IMR-90 (cell line): Measurements from ENCODE around the gene ZNF667. TPM values are rescaled to one million over a fixed set of nuclear protein-coding genes. Genes with fewer than 3 reads are reported as not detected.

Source experiments
- ATAC-seq: fragments of 200-7000 bp; cut with Tn5 transposase; 2 replicates; pipeline ENCODE4 v1.9.1; 2020; ENCODE audit warnings: low read depth, mild to moderate bottlenecking, moderate library complexity
- BruUV-seq: library from RNA; stranded (reverse); fragments of 400-500 nt; replicated peaks from 2 replicates; lab custom pipeline; 2021; lab: Mats Ljungman, UMichigan
- CTCF ChIA-PET: fragments of 300-600 bp; formaldehyde crosslinking; extraction: SDS; loops from one replicate; lab custom pipeline; 2021; ENCODE audit warnings: antibody characterized with exemption; lab: Yijun Ruan, JAX
- POLR2A ChIA-PET: fragments of 300-600 bp; sonication (Branson Sonifier 250); formaldehyde crosslinking; loops from one replicate; lab custom pipeline; 2022; ENCODE audit warnings: antibody characterized with exemption; ENCODE audit not compliant: unreplicated experiment; lab: Charles Lee
- DNase-seq: peaks from one replicate; pipeline ENCODE4 v3.0.0; 2013
- H2AFZ ChIP-seq: replicated peaks from 2 replicates; pipeline ENCODE3; 2013; ENCODE audit warnings: low read length, mild to moderate bottlenecking; ENCODE audit not compliant: poor library complexity
- H2AK5ac ChIP-seq: 2 replicates; pipeline ENCODE4 v1.6.1; 2013; ENCODE audit warnings: low read depth, low read length, inconsistent platforms
- H2AK9ac ChIP-seq: replicated peaks from 2 replicates; pipeline ENCODE3; 2013; ENCODE audit warnings: mild to moderate bottlenecking, low read depth, low read length, moderate library complexity; ENCODE audit not compliant: poor library complexity
- H2BK120ac ChIP-seq: 2 replicates; pipeline ENCODE4 v1.6.1; 2013; ENCODE audit warnings: low read depth, low read length, inconsistent platforms
- H2BK15ac ChIP-seq: 3 replicates; pipeline ENCODE4 v1.6.1; 2013; ENCODE audit warnings: low read depth, low read length, inconsistent platforms
- H2BK20ac ChIP-seq: 2 replicates; pipeline ENCODE4 v1.6.1; 2013; ENCODE audit warnings: low read depth, mild to moderate bottlenecking, inconsistent platforms, low read length, moderate library complexity
- H2BK5ac ChIP-seq: 2 replicates; pipeline ENCODE4 v1.6.1; 2013; ENCODE audit warnings: mild to moderate bottlenecking, low read depth, low read length, inconsistent platforms; ENCODE audit not compliant: poor library complexity, severe bottlenecking
- H3K14ac ChIP-seq: replicated peaks from 2 replicates; pipeline ENCODE4 v1.6.1; 2013; ENCODE audit warnings: low read depth, low read length, inconsistent platforms
- H3K18ac ChIP-seq: 2 replicates; pipeline ENCODE4 v1.6.1; 2013; ENCODE audit warnings: low read depth, low read length, control low read depth
- H3K23ac ChIP-seq: 2 replicates; pipeline ENCODE4 v1.6.1; 2013; ENCODE audit warnings: low read depth, low read length, inconsistent platforms
- H3K27ac ChIP-seq: 2 replicates; pipeline ENCODE4 v1.5.1; 2013; ENCODE audit warnings: mild to moderate bottlenecking, control low read depth, low read length; ENCODE audit not compliant: insufficient read depth
- H3K27me3 ChIP-seq: 2 replicates; pipeline ENCODE4 v1.6.1; 2013; ENCODE audit warnings: low read length; ENCODE audit not compliant: control insufficient read depth, insufficient read depth
- H3K36me3 ChIP-seq: 2 replicates; pipeline ENCODE4 v1.6.1; 2013; ENCODE audit warnings: low read length, mixed read lengths; ENCODE audit not compliant: control insufficient read depth, insufficient read depth
- H3K4ac ChIP-seq: 2 replicates; pipeline ENCODE4 v1.6.1; 2013; ENCODE audit warnings: low read depth, low read length, inconsistent platforms
- H3K4me1 ChIP-seq: 2 replicates; pipeline ENCODE4 v1.6.1; 2013; ENCODE audit warnings: low read length, mixed read lengths; ENCODE audit not compliant: control insufficient read depth, insufficient read depth
- H3K4me2 ChIP-seq: 2 replicates; pipeline ENCODE4 v1.6.1; 2013; ENCODE audit warnings: low read depth, mild to moderate bottlenecking, control low read depth, low read length, moderate library complexity
- H3K4me3 ChIP-seq: 2 replicates; pipeline ENCODE4 v1.5.1; 2013; ENCODE audit warnings: low read depth, mild to moderate bottlenecking, control low read depth, low read length, moderate library complexity; ENCODE audit not compliant: insufficient read depth
- H3K56ac ChIP-seq: 2 replicates; pipeline ENCODE4 v1.6.1; 2013; ENCODE audit warnings: low read length, inconsistent platforms; ENCODE audit not compliant: insufficient read depth; ENCODE audit errors: extremely low read depth
- H3K79me1 ChIP-seq, 2 experiments: 2 replicates each; pipeline ENCODE4 v1.6.1; 2013; ENCODE audit warnings: low read length in 2 of 2, inconsistent platforms in 1 of 2, low read depth in 1 of 2
- H3K9ac ChIP-seq: 2 replicates; pipeline ENCODE4 v1.6.1; 2013; ENCODE audit warnings: low read depth, low read length, control low read depth
- H3K9me1 ChIP-seq: 2 replicates; pipeline ENCODE4 v1.6.1; 2013; ENCODE audit warnings: low read length, inconsistent platforms; ENCODE audit not compliant: insufficient read depth
- H3K9me3 ChIP-seq: 2 replicates; pipeline ENCODE4 v1.6.1; 2013; ENCODE audit warnings: low read length; ENCODE audit not compliant: control insufficient read depth, insufficient read depth
- H4K20me1 ChIP-seq: 2 replicates; pipeline ENCODE4 v1.6.1; 2013; ENCODE audit warnings: low read length, inconsistent platforms; ENCODE audit not compliant: insufficient read depth
- H4K5ac ChIP-seq: 2 replicates; pipeline ENCODE4 v1.6.1; 2013; ENCODE audit warnings: mild to moderate bottlenecking, low read depth, low read length, control low read depth
- H4K8ac ChIP-seq, 2 experiments: 2 replicates each; pipeline ENCODE4 v1.6.1; 2013; ENCODE audit warnings: low read depth in 2 of 2, low read length in 2 of 2, control low read depth in 1 of 2, inconsistent platforms in 1 of 2
- H4K91ac ChIP-seq: 2 replicates; pipeline ENCODE4 v1.6.1; 2013; ENCODE audit warnings: low read depth, low read length, inconsistent platforms; ENCODE audit not compliant: insufficient read depth
- BHLHE40 ChIP-seq: fragments of 150-350 bp; IDR thresholded peaks from 2 replicates; pipeline ENCODE4 v1.6.1; 2016; ENCODE audit warnings: mild to moderate bottlenecking, low read depth, low read length
- CEBPB ChIP-seq: IDR thresholded peaks from 2 replicates; pipeline ENCODE4 v1.6.1; 2012; ENCODE audit warnings: low read depth, low read length, improper control_type of control experiment
- CTCF ChIP-seq: conservative IDR thresholded peaks from 2 replicates; pipeline ENCODE4 v1.5.1; 2012; ENCODE audit warnings: mild to moderate bottlenecking, low read depth, low read length, improper control_type of control experiment
- FOS ChIP-seq: fragments of 150-350 bp; IDR thresholded peaks from 2 replicates; pipeline ENCODE4 v1.6.1; 2016; ENCODE audit warnings: low read depth, low read length
- MAFK ChIP-seq: IDR thresholded peaks from 2 replicates; pipeline ENCODE4 v1.6.1; 2012; ENCODE audit warnings: low read depth, low read length, improper control_type of control experiment
- MAZ ChIP-seq: IDR thresholded peaks from 2 replicates; pipeline ENCODE4 v1.6.1; 2012; ENCODE audit warnings: low read depth, mild to moderate bottlenecking, low read length, improper control_type of control experiment, moderate library complexity, borderline replicate concordance
- MXI1 ChIP-seq: IDR thresholded peaks from 2 replicates; pipeline ENCODE4 v1.6.1; 2012; ENCODE audit warnings: low read depth, mild to moderate bottlenecking, low read length, moderate library complexity, borderline replicate concordance
- NFE2L2 ChIP-seq: fragments of 150-350 bp; IDR thresholded peaks from 2 replicates; pipeline ENCODE4 v1.6.1; 2016; ENCODE audit warnings: low read depth, mild to moderate bottlenecking, low read length
- POLR2A ChIP-seq: IDR thresholded peaks from 2 replicates; pipeline ENCODE4 v1.6.1; 2012; ENCODE audit warnings: mild to moderate bottlenecking, low read depth, low read length
- RAD21 ChIP-seq: IDR thresholded peaks from 2 replicates; pipeline ENCODE4 v1.6.1; 2012; ENCODE audit warnings: low read length, improper control_type of control experiment
- RCOR1 ChIP-seq: IDR thresholded peaks from 2 replicates; pipeline ENCODE4 v1.6.1; 2012; ENCODE audit warnings: mild to moderate bottlenecking, low read length, improper control_type of control experiment; ENCODE audit not compliant: insufficient replicate concordance
- RFX5 ChIP-seq: IDR thresholded peaks from 2 replicates; pipeline ENCODE4 v1.8.0; 2012; ENCODE audit warnings: low read depth, mild to moderate bottlenecking, low read length, moderate library complexity
- SMC3 ChIP-seq: fragments of 150-350 bp; IDR thresholded peaks from 2 replicates; pipeline ENCODE4 v1.6.1; 2016; ENCODE audit warnings: low read depth, mild to moderate bottlenecking, antibody characterized with exemption, low read length, moderate library complexity
- WGBS, 2 experiments: methylation state at CpG; one replicate each; pipeline versions ENCODE4 v1.1.5 to v1.1.7; 2013; ENCODE audit warnings: missing lambda C conversion rate in 2 of 2; ENCODE audit not compliant: insufficient read length in 1 of 2; ENCODE audit errors: extremely low coverage in 2 of 2; 5-methylcytosine and 5-hydroxymethylcytosine counted together
- dilution Hi-C: fragments of 300-500 bp; cut with HindIII; formaldehyde crosslinking; loops from one replicate; pipeline ENCODE4 v1.14.3; 2018; ENCODE audit warnings: low sequenced_read_pairs; ENCODE audit not compliant: unreplicated experiment
- in situ Hi-C: fragments of 300-500 bp; cut with MboI; formaldehyde crosslinking; loops from 3 replicates; pipeline ENCODE4 v1.14.3; 2019; ENCODE audit warnings: low sequenced_read_pairs, inconsistent platforms, mixed read lengths
- intact Hi-C: fragments of 100-400 bp; cut with micrococcal nuclease; formaldehyde crosslinking; loops from 2 replicates; pipeline ENCODE4 v1.10.0; 2022
- polyA plus RNA-seq, 3 experiments: library from polyadenylated mRNA; depleted of rRNA; stranded (reverse); fragments of >200 nt; gene quantifications; 2 replicates each; pipeline ENCODE4 v1.2.3, GENCODE V29; 2012; ENCODE audit warnings: low replicate concordance in 1 of 3
- total RNA-seq: library from RNA; depleted of rRNA; stranded (reverse); fragments of >200 nt; gene quantifications from 2 replicates; pipeline ENCODE4 v1.2.3, GENCODE V29; 2012
- TF ChIP-seq, protein P1 (sequence below): fragments of 150-350 bp; IDR thresholded peaks from 2 replicates; pipeline ENCODE4 v1.6.1; 2017; ENCODE audit warnings: mild to moderate bottlenecking, antibody characterized with exemption, low read length, low read depth

ZNF667 gene
- total and polyA plus RNA-seq, 2 of the 4 experiments (the other 2 are of a cell fraction) = 1.8 to 3.4 TPM

DNA sequence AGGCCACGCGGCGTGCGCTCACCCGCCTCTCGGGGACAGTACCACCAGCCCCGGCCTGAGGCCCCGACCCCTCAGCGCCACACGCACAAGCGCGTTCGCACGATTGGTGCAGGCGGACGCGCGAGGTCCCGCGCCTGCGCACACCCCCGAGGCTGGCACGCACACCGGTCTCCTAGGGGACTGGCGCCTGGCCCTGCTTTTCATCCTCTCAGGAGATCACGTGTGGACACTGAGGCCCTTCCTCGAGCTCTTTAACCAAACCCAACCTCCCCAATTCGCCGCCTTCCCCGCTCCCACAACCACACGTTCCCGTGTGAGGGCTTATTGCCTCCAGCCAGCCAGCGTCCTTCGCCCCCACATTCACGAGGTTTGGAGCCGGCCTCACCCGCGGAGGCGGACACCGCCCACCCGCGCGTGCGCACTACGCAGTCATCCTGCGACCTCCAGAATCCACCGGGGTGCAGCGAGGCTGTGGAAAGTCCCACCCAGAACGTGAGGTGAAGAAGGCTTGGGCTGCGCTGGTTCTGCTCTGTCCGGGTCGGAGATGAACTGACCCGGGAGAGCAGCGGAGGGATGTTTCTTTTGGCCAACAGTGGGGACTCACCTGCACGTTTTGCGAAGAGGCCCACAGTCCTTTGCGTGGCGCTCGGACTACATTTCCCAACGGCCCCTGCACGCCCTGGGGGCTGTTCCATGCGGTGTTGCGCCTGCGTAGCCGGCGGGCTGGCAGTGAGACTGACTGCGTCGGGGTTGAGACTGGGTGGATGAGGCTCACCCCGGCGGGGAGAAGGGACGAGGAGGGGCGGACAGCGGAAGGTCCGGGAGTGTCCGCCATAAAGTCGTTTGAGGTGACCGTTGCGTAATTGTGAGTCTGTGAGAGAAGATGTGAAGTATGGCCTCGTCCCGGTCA, 539 bp upstream of the ZNF667 start (continued):
- TF ChIP-seq BHLHE40 = peak; percentile 71
- TF ChIP-seq RCOR1 = no peak
- no peak; the same call in 1 of the 2 replicates for TF ChIP-seq RAD21
- TF ChIP-seq MAFK = no peak

- Histone ChIP-seq H3K27ac (no peak overlapping the region), H3K9me1 (no peaks in the 10 kb centered on the region), H3K23ac (no peak overlapping the region), H3K18ac (no peak overlapping the region), H3K4me2 (peak overlapping the region; percentile 97; the same call in 1 of the 2 replicates), H2BK20ac (no peak overlapping the region), H4K91ac (no peak overlapping the region), H2BK120ac (no peak overlapping the region), H3K9ac (no peak overlapping the region), H2AK5ac (no peak overlapping the region), H3K14ac (no peak overlapping the region), H2AK9ac (no peak overlapping the region), H3K9me3 (peaks cover 20% of the 10 kb centered on the region), H3K4me1 (no peaks in the 10 kb centered on the region), H3K27me3 (no peaks in the 10 kb centered on the region), H3K79me1 (peaks cover 13 to 17% of the 10 kb centered on the region in 2 experiments), H3K4ac (no peak overlapping the region), H4K8ac (no peak overlapping the region; a peak in 1 of 4 replicates), H3K56ac (no peak overlapping the region), H4K5ac (no peak overlapping the region), H2AFZ (no peak overlapping the region), H2BK15ac (no peak overlapping the region), H4K20me1 (no peaks in the 10 kb centered on the region; the same call in 1 of the 2 replicates), H3K4me3 (peak overlapping the region; percentile 70; the same call in 1 of the 2 replicates), H2BK5ac (no peak overlapping the region), H3K36me3 (peaks cover 4% of the 10 kb centered on the region)
- in situ Hi-C loops (no loop called here), intact Hi-C loops (loop anchor here (2.0 to 10.0 kb wide), 2 partner anchors 73 to 119 kb away; partner anchors contain the start of gene ZNF71), dilution Hi-C loops (no loop called here)
- WGBS, 2 experiments = no CpG with 5 or more reads among the region's 10 CpGs
- no TSS peak for BruUV-seq
- DNase-seq = no peak
- no peak for ATAC-seq
- ChIA-PET POLR2A (no interaction called here), CTCF (no interaction called here)
- TF ChIP-seq RCOR1 (no peak), CTCF (no peak), SMC3 (no peak), POLR2A (no peak), BHLHE40 (no peak), FOS (no peak), CEBPB (no peak), RFX5 (no peak), MAZ (no peak), MXI1 (no peak), NFE2L2 (no peak)
- TF ChIP-seq, protein P1, sequence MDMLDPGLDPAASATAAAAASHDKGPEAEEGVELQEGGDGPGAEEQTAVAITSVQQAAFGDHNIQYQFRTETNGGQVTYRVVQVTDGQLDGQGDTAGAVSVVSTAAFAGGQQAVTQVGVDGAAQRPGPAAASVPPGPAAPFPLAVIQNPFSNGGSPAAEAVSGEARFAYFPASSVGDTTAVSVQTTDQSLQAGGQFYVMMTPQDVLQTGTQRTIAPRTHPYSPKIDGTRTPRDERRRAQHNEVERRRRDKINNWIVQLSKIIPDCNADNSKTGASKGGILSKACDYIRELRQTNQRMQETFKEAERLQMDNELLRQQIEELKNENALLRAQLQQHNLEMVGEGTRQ = no peak
Observed at GRCh38 chr19:56476093-56476492, 1.1 kb downstream of the ZNF667 start.
